ENCODE measurements around the gene MINDY4. TPM values are rescaled to one million over a fixed set of nuclear protein-coding genes. Genes with fewer than 3 reads are reported as not detected.

Gene MINDY4
- total RNA-seq, 1 experiment from 2014 or later: 3.0 TPM

GRCh38 chr7:30738026-30738915 is 32.9 kb upstream of the MINDY4 start:
- Histone ChIP-seq H3K36me3 (ENCODE audit: low read depth, low read length) (no peaks in the 10 kb centered on the region), H3K9me2 (replicated peaks; ENCODE audit: low read length) (no peaks in the 10 kb centered on the region), H3K27me3 (ENCODE audit: low read length) (peaks cover 25% of the 10 kb centered on the region), H3F3A (ENCODE audit: low read length, unreplicated experiment) (no peaks in the 10 kb centered on the region), H3K79me2 (ENCODE audit: low read length) (no peaks in the 10 kb centered on the region), H4K20me1 (ENCODE audit: low read length) (no peaks in the 10 kb centered on the region), H2AFZ (ENCODE audit: low read length) (no peak overlapping the region), H3K4me3 (ENCODE audit: low read length) (no peak overlapping the region), H3K27ac (ENCODE audit: low read length) (no peak overlapping the region), H3K9me3 (ENCODE audit: low read length) (no peaks in the 10 kb centered on the region), H3K4me2 (ENCODE audit: low read length) (no peak overlapping the region), H3K4me1 (ENCODE audit: insufficient read depth, low read length) (no peaks in the 10 kb centered on the region), H3K9ac (ENCODE audit: low read length) (no peak overlapping the region)
- ChIA-PET CTCF (no interaction called here), POLR2A (ENCODE audit: unreplicated experiment) (interaction anchor here (0.6 kb wide), 1 partner anchor 57 kb away, joined by 5 read pairs; no protein-coding TSS in a partner anchor)
- BruUV-seq (replicated peaks): no TSS peak
- no peak for DNase-seq
- intact Hi-C loops (cut with micrococcal nuclease): no loop called here
- no peak for ATAC-seq
- TF ChIP-seq, protein P1, sequence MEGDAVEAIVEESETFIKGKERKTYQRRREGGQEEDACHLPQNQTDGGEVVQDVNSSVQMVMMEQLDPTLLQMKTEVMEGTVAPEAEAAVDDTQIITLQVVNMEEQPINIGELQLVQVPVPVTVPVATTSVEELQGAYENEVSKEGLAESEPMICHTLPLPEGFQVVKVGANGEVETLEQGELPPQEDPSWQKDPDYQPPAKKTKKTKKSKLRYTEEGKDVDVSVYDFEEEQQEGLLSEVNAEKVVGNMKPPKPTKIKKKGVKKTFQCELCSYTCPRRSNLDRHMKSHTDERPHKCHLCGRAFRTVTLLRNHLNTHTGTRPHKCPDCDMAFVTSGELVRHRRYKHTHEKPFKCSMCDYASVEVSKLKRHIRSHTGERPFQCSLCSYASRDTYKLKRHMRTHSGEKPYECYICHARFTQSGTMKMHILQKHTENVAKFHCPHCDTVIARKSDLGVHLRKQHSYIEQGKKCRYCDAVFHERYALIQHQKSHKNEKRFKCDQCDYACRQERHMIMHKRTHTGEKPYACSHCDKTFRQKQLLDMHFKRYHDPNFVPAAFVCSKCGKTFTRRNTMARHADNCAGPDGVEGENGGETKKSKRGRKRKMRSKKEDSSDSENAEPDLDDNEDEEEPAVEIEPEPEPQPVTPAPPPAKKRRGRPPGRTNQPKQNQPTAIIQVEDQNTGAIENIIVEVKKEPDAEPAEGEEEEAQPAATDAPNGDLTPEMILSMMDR (conservative IDR thresholded peaks at IDR 0.05; ENCODE audit: low read depth, low read length): no peak
- TF ChIP-seq EZH2phosphoT487 (IDR thresholded peaks at IDR 0.05; ENCODE audit: borderline replicate concordance, low read length) (no peak), EZH2 (IDR thresholded peaks at IDR 0.05; ENCODE audit: low read length, unreplicated experiment) (no peak)

- no peak for ATAC-seq
Measured at GRCh38 chr7:30739691-30740090, 31.5 kb upstream of the MINDY4 start.

More at GRCh38 chr7:30739691-30740090, 31.5 kb upstream of the MINDY4 start:
- DNase-seq: no peak
- no peak overlapping the region for H3K4me3 ChIP-seq (ENCODE audit: low read length)
- H3K4me1 ChIP-seq (ENCODE audit: insufficient read depth, low read length): no peaks in the 10 kb centered on the region
- H3K36me3 ChIP-seq (ENCODE audit: low read depth, low read length): no peaks in the 10 kb centered on the region
- no peaks in the 10 kb centered on the region for H3K9me3 ChIP-seq (ENCODE audit: low read length)
- no peaks in the 10 kb centered on the region for H3K79me2 ChIP-seq (ENCODE audit: low read length)
- no peaks in the 10 kb centered on the region for H3K9me2 ChIP-seq (replicated peaks; ENCODE audit: low read length)
- no peaks in the 10 kb centered on the region for H4K20me1 ChIP-seq (ENCODE audit: low read length)
- BruUV-seq (replicated peaks): no TSS peak
- intact Hi-C loops (cut with micrococcal nuclease): loop anchor here (5.0 kb wide), 1 partner anchor 92 kb away; no protein-coding TSS in a partner anchor
- TF ChIP-seq, protein P1 (conservative IDR thresholded peaks at IDR 0.05; ENCODE audit: low read depth, low read length): no peak
- no peak for TF ChIP-seq EZH2 (IDR thresholded peaks at IDR 0.05; ENCODE audit: low read length, unreplicated experiment)
- no peaks in the 10 kb centered on the region for H3F3A ChIP-seq (ENCODE audit: low read length, unreplicated experiment)
- no peak overlapping the region for H3K4me2 ChIP-seq (ENCODE audit: low read length)
- ChIA-PET CTCF (interaction anchor here (0.5 kb wide), 1 partner anchor 77 kb away, joined by 4 read pairs; no protein-coding TSS in a partner anchor), POLR2A (ENCODE audit: unreplicated experiment) (no interaction called here)
- H3K27ac ChIP-seq (ENCODE audit: low read length): no peak overlapping the region
- H3K27me3 ChIP-seq (ENCODE audit: low read length): peaks cover 25% of the 10 kb centered on the region
- H2AFZ ChIP-seq (ENCODE audit: low read length): no peak overlapping the region
- H3K9ac ChIP-seq (ENCODE audit: low read length): no peak overlapping the region

Data from PC-3 (cell line).